ENCODE measurements around the gene ANKFY1.
"Not testable (repeated sequence)": the region's sequence is repeated elsewhere in the genome, so short reads cannot be mapped to it uniquely, and the experiment has no call there.

The ANKFY1 gene

GRCh38 chr17:4209611-4210010 is 54.2 kb downstream of the ANKFY1 start:
- DNase-seq: no peak

- DNase-seq: no peak
These were observed 55.5 kb downstream of the ANKFY1 start for GRCh38 chr17:4208238-4208637.

- no peak for DNase-seq
These were observed 56.8 kb downstream of the ANKFY1 start for GRCh38 chr17:4206962-4207361.

- DNase-seq: no peak
These were observed 57.9 kb downstream of the ANKFY1 start for GRCh38 chr17:4205917-4206316.

- no peak for DNase-seq
These were observed 59.0 kb downstream of the ANKFY1 start for GRCh38 chr17:4204710-4205173.

GRCh38 chr17:4204190-4204589 is 59.6 kb downstream of the ANKFY1 start:
- no peak for DNase-seq

- DNase-seq: no peak
These were observed 62.6 kb downstream of the ANKFY1 start for GRCh38 chr17:4201226-4201625.

GRCh38 chr17:4199818-4200402 is 63.9 kb downstream of the ANKFY1 start:
- peak; percentile 64 for DNase-seq

GRCh38 chr17:4198995-4199394 is 64.8 kb downstream of the ANKFY1 start:
- DNase-seq: no peak

GRCh38 chr17:4195306-4195705 is 68.5 kb downstream of the ANKFY1 start:
- DNase-seq: no peak

- no peak for DNase-seq
These were observed 69.0 kb downstream of the ANKFY1 start for GRCh38 chr17:4194796-4195195.

GRCh38 chr17:4190791-4191190 is 73.0 kb downstream of the ANKFY1 start:
- not testable (repeated sequence) for DNase-seq

- no peak for DNase-seq
These were observed 74.5 kb downstream of the ANKFY1 start for GRCh38 chr17:4189280-4189679.

GRCh38 chr17:4188076-4188475 is 75.7 kb downstream of the ANKFY1 start:
- no peak for DNase-seq

- DNase-seq: no peak
These were observed 76.7 kb downstream of the ANKFY1 start for GRCh38 chr17:4187076-4187475.

GRCh38 chr17:4186357-4186881 is 77.4 kb downstream of the ANKFY1 start:
- no peak for DNase-seq

GRCh38 chr17:4185656-4186055 is 78.1 kb downstream of the ANKFY1 start:
- no peak for DNase-seq

GRCh38 chr17:4184811-4185210 is 79.0 kb downstream of the ANKFY1 start:
- DNase-seq: no peak

GRCh38 chr17:4182043-4182442 is 81.7 kb downstream of the ANKFY1 start:
- DNase-seq: no peak

- no peak for DNase-seq
These were observed 83.0 kb downstream of the ANKFY1 start for GRCh38 chr17:4180791-4181190.

GRCh38 chr17:4179071-4179470 is 84.7 kb downstream of the ANKFY1 start:
- DNase-seq: no peak

GRCh38 chr17:4178651-4179050 is 85.1 kb downstream of the ANKFY1 start:
- DNase-seq: no peak

- no peak for DNase-seq
These were observed 86.0 kb downstream of the ANKFY1 start for GRCh38 chr17:4177806-4178205.

- no peak for DNase-seq
These were observed 86.8 kb downstream of the ANKFY1 start for GRCh38 chr17:4176808-4177472.
